Left forelimb (tissue), 1 donor: ENCODE measurements around the gene ACBD5.
"Not testable (repeated sequence)": the region's sequence is repeated elsewhere in the genome, so short reads cannot be mapped to it uniquely, and the experiment has no call there.

ENCODE experiments used
- DNase-seq: peaks from one replicate; pipeline ENCODE4 v3.0.0-alpha.2; 2018; ENCODE audit warnings: low spot score

Gene ACBD5

DNA sequence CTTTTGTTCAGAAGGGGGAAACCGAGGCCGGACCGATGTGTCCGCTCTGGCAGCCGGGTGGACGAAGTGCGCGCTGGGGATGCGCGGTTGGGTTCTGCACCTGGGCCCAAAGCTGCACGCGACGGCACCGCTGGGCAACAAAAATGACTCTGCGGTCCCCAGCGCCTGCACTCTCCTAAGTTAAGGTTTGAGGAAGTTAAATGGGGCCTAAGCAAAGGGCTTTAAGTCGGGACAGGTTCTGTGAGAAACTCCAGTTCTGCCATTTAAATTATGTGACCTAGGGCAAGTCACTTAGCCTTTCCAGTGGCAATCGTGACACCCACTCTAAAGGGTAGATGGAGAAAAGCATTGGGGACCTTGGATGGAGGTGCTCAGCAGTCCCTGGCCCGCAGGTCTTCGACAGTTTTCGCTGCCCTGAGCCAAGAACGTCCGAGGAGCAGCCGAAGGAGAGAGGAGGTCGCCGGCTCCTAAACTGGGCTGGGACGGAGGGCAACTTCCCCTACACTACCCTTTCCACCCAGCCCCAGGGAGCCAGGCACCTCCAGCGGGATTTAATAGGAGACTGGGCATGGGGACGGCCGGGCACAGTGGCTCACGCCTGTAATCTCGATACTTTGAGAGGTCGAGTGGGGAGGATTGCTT, 534 bp upstream of the ACBD5 start:
- no peak for DNase-seq

DNA sequence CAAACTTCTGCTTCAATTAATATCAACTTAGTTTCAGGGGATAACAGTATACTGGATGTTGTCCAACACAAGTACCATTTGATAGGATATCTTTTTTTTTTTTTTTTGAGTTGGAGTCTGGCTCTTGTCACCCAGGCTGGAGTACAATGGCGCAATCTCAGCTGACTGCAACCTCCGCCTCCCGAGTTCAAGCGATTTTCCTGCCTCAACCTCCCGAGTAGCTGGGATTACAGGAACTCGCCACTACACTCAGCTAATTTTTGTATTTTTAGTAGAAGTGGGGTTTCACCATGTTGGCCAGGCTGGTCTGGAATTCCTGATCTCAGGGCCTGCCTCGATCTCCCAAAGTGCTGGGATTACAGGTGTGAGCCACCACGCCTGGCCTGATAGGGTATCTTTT, 3.1 kb downstream of the ACBD5 start:
- not testable (repeated sequence) for DNase-seq

- not testable (repeated sequence) for DNase-seq
Measured at GRCh38 chr10:27236589-27237128, 3.9 kb downstream of the ACBD5 start.

DNA sequence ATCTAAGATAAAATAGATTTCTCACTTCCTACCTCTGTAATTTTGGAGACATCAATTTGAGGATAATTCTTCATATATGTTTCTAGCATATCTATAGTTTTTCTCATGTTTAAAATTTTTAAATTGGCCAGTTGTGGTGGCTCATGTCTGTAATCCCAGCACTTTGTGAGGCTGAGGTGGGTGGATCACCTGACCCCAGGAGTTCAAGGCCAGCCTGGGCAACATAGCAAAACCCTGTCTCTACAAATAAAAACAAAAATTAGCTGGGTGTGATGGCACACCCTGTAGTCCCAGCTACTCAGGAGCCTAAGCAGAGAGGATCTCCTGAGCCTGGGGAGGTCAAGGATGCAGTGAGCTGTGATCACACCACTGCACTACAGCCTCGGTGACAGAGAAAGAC, 4.9 kb downstream of the ACBD5 start:
- DNase-seq = no peak

DNA sequence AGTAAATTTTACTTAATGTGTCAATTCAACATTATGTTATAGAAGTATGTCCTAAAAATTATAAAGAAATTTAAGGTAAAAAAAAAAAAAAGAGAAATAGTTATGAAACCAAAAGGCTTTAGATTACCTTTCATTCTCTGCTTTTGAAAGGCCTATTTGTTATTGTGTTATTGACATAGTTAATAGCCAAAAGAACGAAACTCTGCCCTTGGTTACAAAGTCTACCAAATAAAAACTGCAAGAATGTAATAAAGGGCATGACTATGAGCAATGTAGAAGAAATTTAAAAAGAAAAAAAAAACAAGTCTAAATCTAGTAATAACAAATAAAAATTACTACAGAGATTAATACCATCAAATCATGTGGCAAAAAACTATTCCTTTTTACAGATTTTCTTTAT, 10.6 kb downstream of the ACBD5 start:
- no peak for DNase-seq

GRCh38 chr10:27225642-27226257, 14.8 kb downstream of the ACBD5 start:
- no peak for DNase-seq

- DNase-seq = no peak
Measured at GRCh38 chr10:27225011-27225590, 15.5 kb downstream of the ACBD5 start.

DNA sequence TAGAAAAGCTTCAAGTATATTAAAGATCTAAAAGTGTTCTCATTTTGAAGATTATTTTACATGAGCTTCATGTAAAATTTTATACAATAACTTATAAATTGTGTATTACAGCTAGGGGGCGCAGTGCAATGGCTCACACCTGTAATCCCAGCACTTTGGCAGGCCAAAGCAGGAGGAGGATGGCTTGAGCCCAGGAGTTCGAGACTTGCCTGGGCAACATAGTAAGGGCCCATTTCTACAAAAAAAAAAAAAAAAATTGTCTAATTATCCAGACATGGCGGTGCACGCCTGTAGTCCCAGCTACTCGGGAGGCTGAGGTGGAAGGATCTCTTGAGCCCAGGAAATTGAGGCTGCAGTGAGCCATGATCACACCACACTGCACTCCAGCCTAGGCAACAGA, 16.6 kb downstream of the ACBD5 start:
- no peak for DNase-seq

GRCh38 chr10:27207350-27207749, 33.2 kb downstream of the ACBD5 start:
- DNase-seq = no peak

- DNase-seq = no peak
Measured at GRCh38 chr10:27203806-27204205, 36.8 kb downstream of the ACBD5 start.

DNA sequence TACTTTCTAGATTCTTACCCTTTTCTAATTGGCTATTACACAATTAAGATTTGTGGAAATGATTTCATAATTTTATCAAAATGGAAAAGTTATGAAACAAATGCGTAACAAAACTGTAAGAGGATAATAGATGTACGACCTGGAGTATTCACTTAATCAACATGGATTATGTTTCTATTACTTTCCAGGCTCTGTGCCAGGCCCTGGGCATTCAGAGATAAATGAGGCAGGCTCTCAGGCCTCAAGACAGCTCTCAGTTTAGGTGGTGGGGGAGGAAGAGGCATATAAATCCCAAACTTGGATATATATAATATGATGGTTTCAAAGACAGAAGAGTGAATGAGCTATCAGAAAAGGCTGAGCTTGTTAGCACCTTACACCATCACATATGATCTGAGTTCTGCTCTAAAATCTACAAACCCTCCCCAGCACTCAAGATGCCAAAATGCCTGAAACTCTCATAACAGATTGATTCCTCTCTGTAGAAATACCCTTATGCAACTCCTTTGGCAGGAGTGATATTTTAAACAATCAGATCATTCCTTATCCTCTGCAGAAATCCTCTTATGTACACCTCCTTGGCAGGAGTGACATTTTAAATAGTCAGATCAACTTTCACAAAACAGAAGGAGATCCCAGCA, 42.5 kb downstream of the ACBD5 start:
- no peak for DNase-seq

DNA sequence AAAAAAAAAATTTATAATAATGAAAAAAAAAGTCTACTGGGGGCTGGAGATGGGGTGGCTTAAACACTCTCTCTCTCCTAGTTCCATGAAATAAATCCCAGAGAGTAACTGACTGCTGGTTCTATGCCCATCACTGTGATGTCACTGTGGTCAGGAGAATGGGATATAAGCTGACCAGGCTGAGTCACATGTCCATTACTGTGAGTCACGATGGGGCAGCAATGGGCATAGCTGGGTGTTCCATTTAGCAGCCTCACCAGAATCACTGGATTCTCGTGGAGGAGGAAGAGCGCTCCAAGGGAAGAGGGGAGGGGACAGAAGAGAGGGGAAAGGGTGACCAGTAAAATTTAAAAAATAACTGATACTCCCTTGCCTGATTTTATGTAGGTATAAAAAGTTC, 48.3 kb downstream of the ACBD5 start:
- DNase-seq = no peak

DNA sequence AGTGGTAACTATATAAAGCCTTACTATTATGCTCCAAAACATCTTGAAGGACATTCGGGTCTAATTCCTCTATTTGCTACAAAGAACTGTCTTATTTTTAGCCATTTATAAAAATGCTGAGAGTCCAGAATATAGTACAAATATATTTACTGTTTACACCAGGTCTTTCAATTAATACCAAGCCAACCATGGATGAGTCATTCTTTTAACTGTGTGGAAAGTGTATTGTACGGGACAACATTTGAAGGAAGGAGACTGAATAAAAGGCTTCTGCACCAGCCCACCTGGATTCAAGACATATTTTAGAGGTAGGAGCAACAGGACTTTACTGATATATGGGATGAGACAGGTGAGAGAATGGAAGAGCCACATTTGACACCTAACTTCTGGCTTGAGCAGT, 50.1 kb downstream of the ACBD5 start:
- DNase-seq = no peak

DNA sequence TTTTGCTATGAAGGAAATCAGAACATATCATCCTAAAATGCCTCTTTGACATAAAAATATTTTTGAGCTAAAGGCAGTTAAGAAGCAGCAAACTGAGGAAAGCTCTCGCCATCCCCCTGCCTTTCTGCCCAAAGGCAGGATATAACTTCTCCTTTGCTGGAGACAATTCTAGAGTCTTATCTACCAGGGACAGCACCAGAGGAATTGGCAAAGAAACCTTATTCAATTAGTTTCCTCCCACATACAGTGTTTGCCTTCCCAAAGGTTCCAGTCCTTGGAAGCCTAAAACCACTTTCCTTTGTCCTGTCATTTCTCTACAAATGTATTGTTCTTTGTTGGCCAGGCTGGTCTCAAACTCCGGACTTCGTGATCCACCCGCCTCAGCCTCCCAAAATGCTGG, 51.7 kb downstream of the ACBD5 start:
- DNase-seq = no peak

DNA sequence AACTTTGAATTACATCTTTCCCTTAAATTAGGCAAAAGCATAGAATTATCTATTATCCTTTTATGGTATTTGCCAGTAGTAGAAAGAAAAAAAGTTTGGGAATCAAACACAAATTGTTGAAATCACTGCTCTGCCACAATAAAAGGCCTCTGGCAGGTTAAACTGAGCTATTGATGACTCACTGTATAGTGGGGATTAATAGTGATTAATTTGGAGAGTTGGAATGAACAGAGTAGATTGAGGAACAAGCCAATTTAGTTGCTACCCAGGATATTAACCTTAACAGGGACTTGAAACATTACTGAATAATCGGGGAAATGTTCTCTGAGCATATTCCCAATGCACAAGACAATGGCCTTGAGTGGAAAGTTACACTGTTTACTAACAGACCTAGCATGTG, 52.3 kb downstream of the ACBD5 start:
- DNase-seq = no peak

- DNase-seq = no peak
Measured at GRCh38 chr10:27169849-27170248, 70.7 kb downstream of the ACBD5 start.

GRCh38 chr10:27158421-27158820, 82.2 kb downstream of the ACBD5 start:
- DNase-seq = no peak

DNA sequence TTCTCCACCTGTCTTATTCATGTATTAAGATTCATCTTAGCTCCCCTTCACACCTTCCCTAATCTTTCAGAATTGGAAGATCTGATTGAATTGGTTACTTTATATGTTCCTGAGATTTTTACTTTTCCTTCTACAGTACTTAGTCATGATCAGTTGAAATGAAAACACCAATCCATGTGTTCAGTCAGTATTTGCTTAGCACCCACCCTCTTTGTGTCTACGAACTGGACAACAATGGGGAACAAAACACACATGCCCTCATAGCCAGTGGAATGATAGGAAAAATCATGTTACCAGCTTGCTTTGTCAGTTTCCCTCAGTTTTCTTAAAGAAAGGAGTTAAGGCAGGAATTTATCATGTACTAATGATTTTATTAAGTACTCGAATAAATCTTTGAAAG, 83.4 kb downstream of the ACBD5 start:
- no peak for DNase-seq

GRCh38 chr10:27156566-27156965, 84.0 kb downstream of the ACBD5 start:
- not testable (repeated sequence) for DNase-seq

GRCh38 chr10:27155066-27155754, 85.4 kb downstream of the ACBD5 start, which contains the start of gene MASTL:
TSS of gene MASTL (plus strand) at chr10:27155352. CDS start at chr10:27155427, 75 bp downstream.
- peak; percentile 94 for DNase-seq

GRCh38 chr10:27153845-27154193, 86.8 kb downstream of the ACBD5 start:
- DNase-seq = no peak

DNA sequence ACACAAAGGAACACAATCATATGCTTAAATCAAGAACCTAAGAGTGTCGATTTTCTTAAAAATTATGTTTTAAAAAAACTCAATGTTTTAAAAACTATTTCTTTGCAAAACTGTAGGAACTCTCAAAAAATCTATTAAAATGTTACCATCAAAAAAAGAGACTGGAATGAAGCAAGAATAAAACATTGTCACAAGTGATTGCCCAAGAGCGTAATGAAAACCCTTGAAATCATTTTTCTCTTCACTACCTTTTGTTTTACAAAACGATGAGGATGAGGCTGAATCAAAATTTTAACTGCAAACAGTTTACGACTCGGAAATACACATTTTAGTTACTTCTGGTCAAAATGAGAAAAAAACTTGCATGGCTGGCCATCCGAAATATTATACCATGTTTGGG, 87.3 kb downstream of the ACBD5 start:
- DNase-seq = no peak
